ENCODE results near the gene WNT7A.

DNA sequence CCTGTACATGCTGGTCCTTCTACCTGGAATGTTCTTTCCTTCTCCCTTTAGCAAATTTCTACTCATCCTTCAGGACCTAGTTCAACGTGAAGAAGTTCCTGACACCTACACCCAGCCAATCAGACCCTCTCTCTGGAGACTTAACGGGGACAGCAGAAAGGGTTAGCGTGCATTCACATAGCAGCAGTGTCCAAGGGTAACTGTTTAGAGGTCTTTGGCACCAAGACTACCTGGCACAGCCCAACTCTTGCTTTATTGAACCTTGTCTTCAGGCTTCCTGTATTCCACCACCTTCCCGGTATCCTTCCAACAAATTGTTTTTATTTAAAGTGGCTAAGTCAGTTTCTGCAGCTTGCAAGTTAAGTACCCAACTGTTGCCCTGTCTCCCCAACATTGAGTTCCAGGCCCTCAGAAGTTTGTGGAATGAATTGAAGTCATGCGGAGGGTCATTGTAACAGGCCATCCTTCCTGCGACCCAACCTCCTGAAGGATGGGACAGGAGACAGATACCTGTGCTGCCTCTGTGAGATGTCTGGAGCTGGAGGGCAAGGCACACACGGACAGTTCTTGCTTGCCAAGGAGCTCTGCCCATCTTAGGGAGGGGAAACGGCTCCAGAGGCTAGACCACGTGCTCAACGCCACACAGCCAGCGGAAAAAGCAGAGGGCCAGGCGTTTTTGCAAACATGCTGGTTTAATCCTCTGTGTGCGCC is 14.4 kb upstream of the WNT7A start:
- no peak for TF ChIP-seq TAF1 (conservative IDR thresholded peaks at IDR 0.05)
- TF ChIP-seq CTCF (IDR thresholded peaks at IDR 0.05; ENCODE audit: low read depth, low read length, missing input control): no peak
- no peak for TF ChIP-seq FOXA2 (IDR thresholded peaks at IDR 0.05)
- no peak for TF ChIP-seq MAX (IDR thresholded peaks at IDR 0.05)
- TF ChIP-seq GABPA (IDR thresholded peaks at IDR 0.05 in 1 of 2, conservative IDR thresholded peaks at IDR 0.05 in 1 of 2): no peak
- TF ChIP-seq, protein P1, sequence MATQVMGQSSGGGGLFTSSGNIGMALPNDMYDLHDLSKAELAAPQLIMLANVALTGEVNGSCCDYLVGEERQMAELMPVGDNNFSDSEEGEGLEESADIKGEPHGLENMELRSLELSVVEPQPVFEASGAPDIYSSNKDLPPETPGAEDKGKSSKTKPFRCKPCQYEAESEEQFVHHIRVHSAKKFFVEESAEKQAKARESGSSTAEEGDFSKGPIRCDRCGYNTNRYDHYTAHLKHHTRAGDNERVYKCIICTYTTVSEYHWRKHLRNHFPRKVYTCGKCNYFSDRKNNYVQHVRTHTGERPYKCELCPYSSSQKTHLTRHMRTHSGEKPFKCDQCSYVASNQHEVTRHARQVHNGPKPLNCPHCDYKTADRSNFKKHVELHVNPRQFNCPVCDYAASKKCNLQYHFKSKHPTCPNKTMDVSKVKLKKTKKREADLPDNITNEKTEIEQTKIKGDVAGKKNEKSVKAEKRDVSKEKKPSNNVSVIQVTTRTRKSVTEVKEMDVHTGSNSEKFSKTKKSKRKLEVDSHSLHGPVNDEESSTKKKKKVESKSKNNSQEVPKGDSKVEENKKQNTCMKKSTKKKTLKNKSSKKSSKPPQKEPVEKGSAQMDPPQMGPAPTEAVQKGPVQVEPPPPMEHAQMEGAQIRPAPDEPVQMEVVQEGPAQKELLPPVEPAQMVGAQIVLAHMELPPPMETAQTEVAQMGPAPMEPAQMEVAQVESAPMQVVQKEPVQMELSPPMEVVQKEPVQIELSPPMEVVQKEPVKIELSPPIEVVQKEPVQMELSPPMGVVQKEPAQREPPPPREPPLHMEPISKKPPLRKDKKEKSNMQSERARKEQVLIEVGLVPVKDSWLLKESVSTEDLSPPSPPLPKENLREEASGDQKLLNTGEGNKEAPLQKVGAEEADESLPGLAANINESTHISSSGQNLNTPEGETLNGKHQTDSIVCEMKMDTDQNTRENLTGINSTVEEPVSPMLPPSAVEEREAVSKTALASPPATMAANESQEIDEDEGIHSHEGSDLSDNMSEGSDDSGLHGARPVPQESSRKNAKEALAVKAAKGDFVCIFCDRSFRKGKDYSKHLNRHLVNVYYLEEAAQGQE (IDR thresholded peaks at IDR 0.05): no peak

Measured in liver (tissue), 3 donors.